ENCODE measurements around the gene SUPT4H1.

- TF ChIP-seq EZH2 (IDR thresholded peaks at IDR 0.05) (no peak), POLR2AphosphoS5 (IDR thresholded peaks at IDR 0.05; ENCODE audit: borderline replicate concordance, low read depth, low read length) (peak; percentile 85), FOXP2 (optimal IDR thresholded peaks at IDR 0.05; ENCODE audit: control extremely low read depth, extremely low read length, insufficient read depth) (no peak)
These were observed 22.8 kb downstream of the SUPT4H1 start for GRCh38 chr17:58329035-58329809.
